Measurements from ENCODE around the gene TUSC2. TPM values are rescaled to one million over a fixed set of nuclear protein-coding genes. Genes with fewer than 3 reads are reported as not detected.

TUSC2 gene
- total and polyA plus RNA-seq, 2 of the 13 experiments (the other 11 are each of a cell fraction or from before 2014, with no cell fraction given) = 36.7 to 39.1 TPM

DNA sequence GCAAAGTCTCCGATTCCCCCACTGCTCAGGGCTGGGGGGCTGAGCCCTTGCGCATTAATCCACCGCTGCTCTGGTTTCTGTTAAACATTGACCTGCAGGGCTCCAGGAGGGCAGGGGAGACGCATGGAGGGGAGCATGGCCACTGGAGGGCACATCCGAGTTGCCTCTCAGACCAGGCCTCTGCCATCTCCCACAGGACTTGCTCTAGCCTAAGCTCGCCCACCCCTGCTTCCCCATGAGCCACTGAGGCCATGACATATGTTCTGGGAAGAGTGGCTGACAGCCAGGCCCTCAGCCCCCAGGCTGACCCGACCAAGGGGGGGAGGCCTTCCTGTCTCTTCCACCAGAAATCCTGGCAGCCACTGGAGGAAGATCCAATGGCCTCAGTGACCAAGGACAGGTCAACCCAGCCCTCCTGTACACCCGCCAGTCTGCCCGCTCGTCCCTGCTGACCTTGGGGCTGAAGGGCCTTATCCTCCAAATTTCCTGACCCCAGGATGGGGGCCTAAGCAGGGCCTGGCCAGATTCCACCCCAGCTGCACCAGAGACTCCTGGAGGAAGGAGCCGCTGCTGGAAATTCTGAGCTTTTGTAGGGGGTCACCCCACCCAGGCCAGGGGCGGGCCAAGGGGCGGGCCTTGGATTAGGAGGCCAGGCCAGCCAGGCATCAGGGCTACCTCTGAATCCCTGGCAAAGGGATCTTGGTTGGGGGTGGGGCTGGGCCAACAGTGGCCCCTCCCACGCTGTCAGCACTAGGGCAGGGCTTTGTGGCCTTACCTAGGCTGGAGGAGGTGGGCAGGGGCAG is 24.8 kb downstream of the TUSC2 start, which contains the start of gene HYAL1 (continued):
- TF ChIP-seq RCOR2 (CRISPR knock-in tag; IDR thresholded peaks at IDR 0.05) (no peak), NFRKB (IDR thresholded peaks at IDR 0.05) (no peak), FOXK2 (IDR thresholded peaks at IDR 0.05) (no peak), GABPB1 (CRISPR knock-in tag; IDR thresholded peaks at IDR 0.05) (peak; percentile 56; the same call in 1 of the 2 replicates), TGIF2 (CRISPR knock-in tag; IDR thresholded peaks at IDR 0.05) (no peak; the same call in 1 of the 2 replicates), IKZF1 (IDR thresholded peaks at IDR 0.05) (no peak), ZNF607 (CRISPR knock-in tag; IDR thresholded peaks at IDR 0.05; ENCODE audit: borderline replicate concordance) (no peak; the same call in 1 of the 2 replicates), ZNF777 (CRISPR knock-in tag; IDR thresholded peaks at IDR 0.05) (no peak), ZNF383 (CRISPR knock-in tag; IDR thresholded peaks at IDR 0.05; ENCODE audit: borderline replicate concordance) (no peak; the same call in 1 of the 2 replicates), AKAP8 (CRISPR knock-in tag; IDR thresholded peaks at IDR 0.05) (0 out of 2 replicates have a peak, but pooled peaks have one; percentile 11), MED13 (CRISPR knock-in tag; IDR thresholded peaks at IDR 0.05) (no peak), GABPA (IDR thresholded peaks at IDR 0.05; ENCODE audit: low read depth, low read length) (no peak), GABPA (CRISPR knock-in tag; IDR thresholded peaks at IDR 0.05; ENCODE audit: low read depth) (no peak; the same call in 1 of the 2 replicates), SMC3 (IDR thresholded peaks at IDR 0.05; ENCODE audit: low read length) (peak; percentile 64; the same call in 1 of the 2 replicates), THYN1 (CRISPR knock-in tag; IDR thresholded peaks at IDR 0.05; ENCODE audit: borderline replicate concordance, low read depth) (no peak; the same call in 1 of the 2 replicates), RFXAP (CRISPR knock-in tag; IDR thresholded peaks at IDR 0.05; ENCODE audit: borderline replicate concordance) (peak; percentile 68; the same call in 1 of the 2 replicates), ZSCAN20 (CRISPR knock-in tag; IDR thresholded peaks at IDR 0.05; ENCODE audit: borderline replicate concordance) (no peak; the same call in 1 of the 2 replicates), TOPORS (CRISPR knock-in tag; IDR thresholded peaks at IDR 0.05) (no peak), ZKSCAN5 (CRISPR knock-in tag; IDR thresholded peaks at IDR 0.05) (no peak), CHD2 (IDR thresholded peaks at IDR 0.05; ENCODE audit: low read depth, low read length) (no peak), CHCHD3 (CRISPR knock-in tag; IDR thresholded peaks at IDR 0.05) (peak; percentile 72)
- TF ChIP-seq, protein P1, sequence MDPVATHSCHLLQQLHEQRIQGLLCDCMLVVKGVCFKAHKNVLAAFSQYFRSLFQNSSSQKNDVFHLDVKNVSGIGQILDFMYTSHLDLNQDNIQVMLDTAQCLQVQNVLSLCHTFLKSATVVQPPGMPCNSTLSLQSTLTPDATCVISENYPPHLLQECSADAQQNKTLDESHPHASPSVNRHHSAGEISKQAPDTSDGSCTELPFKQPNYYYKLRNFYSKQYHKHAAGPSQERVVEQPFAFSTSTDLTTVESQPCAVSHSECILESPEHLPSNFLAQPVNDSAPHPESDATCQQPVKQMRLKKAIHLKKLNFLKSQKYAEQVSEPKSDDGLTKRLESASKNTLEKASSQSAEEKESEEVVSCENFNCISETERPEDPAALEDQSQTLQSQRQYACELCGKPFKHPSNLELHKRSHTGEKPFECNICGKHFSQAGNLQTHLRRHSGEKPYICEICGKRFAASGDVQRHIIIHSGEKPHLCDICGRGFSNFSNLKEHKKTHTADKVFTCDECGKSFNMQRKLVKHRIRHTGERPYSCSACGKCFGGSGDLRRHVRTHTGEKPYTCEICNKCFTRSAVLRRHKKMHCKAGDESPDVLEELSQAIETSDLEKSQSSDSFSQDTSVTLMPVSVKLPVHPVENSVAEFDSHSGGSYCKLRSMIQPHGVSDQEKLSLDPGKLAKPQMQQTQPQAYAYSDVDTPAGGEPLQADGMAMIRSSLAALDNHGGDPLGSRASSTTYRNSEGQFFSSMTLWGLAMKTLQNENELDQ (CRISPR knock-in tag; IDR thresholded peaks at IDR 0.05; ENCODE audit: borderline replicate concordance) = no peak
- TF ChIP-seq, protein P2, sequence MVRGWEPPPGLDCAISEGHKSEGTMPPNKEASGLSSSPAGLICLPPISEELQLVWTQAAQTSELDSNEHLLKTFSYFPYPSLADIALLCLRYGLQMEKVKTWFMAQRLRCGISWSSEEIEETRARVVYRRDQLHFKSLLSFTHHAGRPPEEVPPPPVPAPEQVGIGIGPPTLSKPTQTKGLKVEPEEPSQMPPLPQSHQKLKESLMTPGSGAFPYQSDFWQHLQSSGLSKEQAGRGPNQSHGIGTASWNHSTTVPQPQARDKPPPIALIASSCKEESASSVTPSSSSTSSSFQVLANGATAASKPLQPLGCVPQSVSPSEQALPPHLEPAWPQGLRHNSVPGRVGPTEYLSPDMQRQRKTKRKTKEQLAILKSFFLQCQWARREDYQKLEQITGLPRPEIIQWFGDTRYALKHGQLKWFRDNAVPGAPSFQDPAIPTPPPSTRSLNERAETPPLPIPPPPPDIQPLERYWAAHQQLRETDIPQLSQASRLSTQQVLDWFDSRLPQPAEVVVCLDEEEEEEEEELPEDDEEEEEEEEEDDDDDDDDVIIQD (CRISPR knock-in tag; IDR thresholded peaks at IDR 0.05; ENCODE audit: low read depth) = peak; percentile 20; the same call in 1 of the 2 replicates
- TF ChIP-seq, protein P3, sequence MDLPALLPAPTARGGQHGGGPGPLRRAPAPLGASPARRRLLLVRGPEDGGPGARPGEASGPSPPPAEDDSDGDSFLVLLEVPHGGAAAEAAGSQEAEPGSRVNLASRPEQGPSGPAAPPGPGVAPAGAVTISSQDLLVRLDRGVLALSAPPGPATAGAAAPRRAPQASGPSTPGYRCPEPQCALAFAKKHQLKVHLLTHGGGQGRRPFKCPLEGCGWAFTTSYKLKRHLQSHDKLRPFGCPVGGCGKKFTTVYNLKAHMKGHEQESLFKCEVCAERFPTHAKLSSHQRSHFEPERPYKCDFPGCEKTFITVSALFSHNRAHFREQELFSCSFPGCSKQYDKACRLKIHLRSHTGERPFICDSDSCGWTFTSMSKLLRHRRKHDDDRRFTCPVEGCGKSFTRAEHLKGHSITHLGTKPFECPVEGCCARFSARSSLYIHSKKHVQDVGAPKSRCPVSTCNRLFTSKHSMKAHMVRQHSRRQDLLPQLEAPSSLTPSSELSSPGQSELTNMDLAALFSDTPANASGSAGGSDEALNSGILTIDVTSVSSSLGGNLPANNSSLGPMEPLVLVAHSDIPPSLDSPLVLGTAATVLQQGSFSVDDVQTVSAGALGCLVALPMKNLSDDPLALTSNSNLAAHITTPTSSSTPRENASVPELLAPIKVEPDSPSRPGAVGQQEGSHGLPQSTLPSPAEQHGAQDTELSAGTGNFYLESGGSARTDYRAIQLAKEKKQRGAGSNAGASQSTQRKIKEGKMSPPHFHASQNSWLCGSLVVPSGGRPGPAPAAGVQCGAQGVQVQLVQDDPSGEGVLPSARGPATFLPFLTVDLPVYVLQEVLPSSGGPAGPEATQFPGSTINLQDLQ (CRISPR knock-in tag; IDR thresholded peaks at IDR 0.05) = no peak; the same call in none of the 2 replicates
- TF ChIP-seq, protein P4, sequence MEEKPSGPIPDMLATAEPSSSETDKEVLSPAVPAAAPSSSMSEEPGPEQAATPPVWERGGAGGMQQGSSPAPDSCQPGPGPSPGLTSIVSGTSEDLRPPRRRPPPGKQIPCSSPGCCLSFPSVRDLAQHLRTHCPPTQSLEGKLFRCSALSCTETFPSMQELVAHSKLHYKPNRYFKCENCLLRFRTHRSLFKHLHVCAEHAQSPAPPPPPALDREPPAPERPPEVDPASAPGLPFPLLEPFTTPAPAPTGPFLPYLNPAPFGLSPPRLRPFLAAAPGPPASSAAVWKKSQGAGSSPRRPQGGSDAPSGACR (CRISPR knock-in tag; IDR thresholded peaks at IDR 0.05) = peak; percentile 68; the same call in 1 of the 2 replicates

Measured in HepG2 (cell line).